GM21737 (cell line): Measurements from ENCODE around the gene SAMHD1.
"Not testable (repeated sequence)": the region's sequence is repeated elsewhere in the genome, so short reads cannot be mapped to it uniquely, and the experiment has no call there.

Experiments
- ATAC-seq: cut with Tn5 transposase; IDR thresholded peaks from one replicate; pipeline ENCODE4 v1.9.1; 2021; ENCODE audit warnings: mild to moderate bottlenecking, moderate library complexity; ENCODE audit not compliant: unreplicated experiment

SAMHD1 gene

GRCh38 chr20:36917943-36918342 is 33.6 kb downstream of the SAMHD1 start:
- no peak for ATAC-seq

- ATAC-seq, result no peak
Measured at GRCh38 chr20:36917240-36917639, 34.3 kb downstream of the SAMHD1 start.

- no peak for ATAC-seq
Measured at GRCh38 chr20:36916199-36916598, 35.3 kb downstream of the SAMHD1 start.

DNA sequence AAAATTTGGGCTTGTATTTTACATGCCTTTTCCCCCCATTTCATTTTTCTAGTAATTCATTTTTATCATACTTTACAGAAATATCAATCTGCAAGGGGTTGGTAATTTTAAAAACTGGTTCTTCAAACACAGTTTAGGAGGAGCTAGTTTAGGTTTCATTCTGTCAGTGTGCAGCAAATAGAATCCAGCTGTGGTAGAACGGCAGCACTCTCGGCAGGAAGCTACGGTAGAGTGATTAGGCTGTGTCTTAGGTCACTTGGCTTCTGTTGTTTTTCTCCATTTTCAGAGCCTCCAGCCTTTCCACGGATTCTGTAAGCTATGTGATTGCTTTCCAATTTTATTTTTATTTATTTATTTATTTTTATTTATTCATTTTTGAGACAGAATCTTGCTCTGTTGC is 42.9 kb downstream of the SAMHD1 start:
- no peak for ATAC-seq

DNA sequence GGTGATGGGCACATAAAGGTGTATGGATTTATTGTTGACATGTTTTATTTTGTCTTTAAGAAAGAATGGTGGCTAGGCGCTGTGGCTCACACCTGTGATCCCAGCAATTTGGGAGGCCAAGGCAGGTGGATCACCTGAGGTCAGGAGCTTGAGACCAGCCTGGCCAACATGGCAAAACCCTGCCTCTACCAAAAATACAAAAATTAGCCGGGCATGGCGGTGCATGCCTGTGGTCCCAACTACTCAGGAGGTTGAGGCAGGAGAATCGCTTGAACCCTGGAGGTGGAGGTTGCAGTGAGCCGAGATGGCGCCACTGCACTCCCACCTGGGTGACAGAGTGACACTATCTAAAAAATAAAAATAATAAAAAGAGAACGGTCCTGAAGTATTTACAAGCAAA is 45.4 kb downstream of the SAMHD1 start:
- ATAC-seq, result not testable (repeated sequence)

DNA sequence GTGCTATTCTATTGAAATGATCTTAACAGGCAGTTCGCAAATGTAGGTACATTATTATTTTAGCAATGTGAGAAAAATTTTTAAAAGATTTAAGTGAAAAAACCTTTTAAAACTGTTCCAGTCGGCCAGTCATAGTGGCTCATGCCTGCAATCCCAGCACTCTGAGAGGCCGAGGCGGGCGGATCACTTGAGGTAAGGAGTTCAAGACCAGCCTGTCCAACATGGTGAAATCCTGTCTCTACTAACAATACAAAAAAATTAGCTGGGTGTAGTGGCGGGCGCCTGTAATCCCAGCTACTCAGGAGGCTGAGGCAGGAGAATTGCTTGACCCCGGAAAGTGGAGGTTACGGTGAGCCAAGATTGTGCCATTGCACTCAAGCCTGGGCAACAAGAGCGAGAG is 45.9 kb downstream of the SAMHD1 start:
- ATAC-seq, result not testable (repeated sequence)

- ATAC-seq, result no peak
Measured at GRCh38 chr20:36904690-36905089, 46.8 kb downstream of the SAMHD1 start.

DNA sequence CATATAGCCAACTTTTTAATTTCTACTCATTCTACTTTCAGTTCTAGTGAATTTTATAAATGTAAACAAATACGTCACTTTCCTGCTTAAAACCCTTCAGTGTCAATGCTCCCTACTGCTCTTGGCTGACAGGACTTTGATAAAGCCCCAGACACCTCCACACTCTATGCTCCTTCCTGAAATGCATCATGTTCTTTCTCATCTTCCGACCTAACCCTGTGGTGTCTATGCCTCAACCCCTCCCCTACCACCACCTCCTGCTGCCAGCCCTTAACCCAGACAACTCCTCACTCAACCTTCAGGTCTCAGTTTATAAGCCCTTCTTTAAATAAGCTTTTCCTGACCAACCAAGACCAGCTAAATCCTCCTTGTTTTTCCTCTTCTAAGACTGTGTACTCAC is 56.5 kb downstream of the SAMHD1 start:
- ATAC-seq, result no peak

GRCh38 chr20:36893801-36894200 is 57.7 kb downstream of the SAMHD1 start:
- no peak for ATAC-seq

- ATAC-seq, result no peak
Measured at GRCh38 chr20:36891211-36891610, 60.3 kb downstream of the SAMHD1 start.

DNA sequence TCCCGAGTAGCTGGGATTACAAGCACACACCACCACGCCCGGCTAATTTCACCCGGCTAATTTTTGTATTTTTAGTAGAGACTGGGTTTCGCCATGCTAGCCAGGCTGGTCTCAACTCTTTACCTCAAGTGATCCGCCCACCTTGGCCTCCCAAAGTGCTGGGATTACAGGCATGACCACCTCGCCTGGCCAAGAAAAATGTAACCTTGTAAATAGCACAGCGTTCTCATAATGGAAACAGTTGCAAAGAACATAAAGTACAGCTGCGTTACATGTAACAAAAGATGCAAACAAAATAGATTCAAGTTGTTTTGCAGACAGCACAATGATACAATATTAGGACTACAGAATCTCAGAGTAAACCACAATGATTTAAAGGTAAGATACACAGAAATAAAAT is 60.9 kb downstream of the SAMHD1 start:
- no peak for ATAC-seq

- no peak for ATAC-seq
Measured at GRCh38 chr20:36888880-36889516, 62.5 kb downstream of the SAMHD1 start.

GRCh38 chr20:36887752-36888090 is 63.8 kb downstream of the SAMHD1 start:
- no peak for ATAC-seq

DNA sequence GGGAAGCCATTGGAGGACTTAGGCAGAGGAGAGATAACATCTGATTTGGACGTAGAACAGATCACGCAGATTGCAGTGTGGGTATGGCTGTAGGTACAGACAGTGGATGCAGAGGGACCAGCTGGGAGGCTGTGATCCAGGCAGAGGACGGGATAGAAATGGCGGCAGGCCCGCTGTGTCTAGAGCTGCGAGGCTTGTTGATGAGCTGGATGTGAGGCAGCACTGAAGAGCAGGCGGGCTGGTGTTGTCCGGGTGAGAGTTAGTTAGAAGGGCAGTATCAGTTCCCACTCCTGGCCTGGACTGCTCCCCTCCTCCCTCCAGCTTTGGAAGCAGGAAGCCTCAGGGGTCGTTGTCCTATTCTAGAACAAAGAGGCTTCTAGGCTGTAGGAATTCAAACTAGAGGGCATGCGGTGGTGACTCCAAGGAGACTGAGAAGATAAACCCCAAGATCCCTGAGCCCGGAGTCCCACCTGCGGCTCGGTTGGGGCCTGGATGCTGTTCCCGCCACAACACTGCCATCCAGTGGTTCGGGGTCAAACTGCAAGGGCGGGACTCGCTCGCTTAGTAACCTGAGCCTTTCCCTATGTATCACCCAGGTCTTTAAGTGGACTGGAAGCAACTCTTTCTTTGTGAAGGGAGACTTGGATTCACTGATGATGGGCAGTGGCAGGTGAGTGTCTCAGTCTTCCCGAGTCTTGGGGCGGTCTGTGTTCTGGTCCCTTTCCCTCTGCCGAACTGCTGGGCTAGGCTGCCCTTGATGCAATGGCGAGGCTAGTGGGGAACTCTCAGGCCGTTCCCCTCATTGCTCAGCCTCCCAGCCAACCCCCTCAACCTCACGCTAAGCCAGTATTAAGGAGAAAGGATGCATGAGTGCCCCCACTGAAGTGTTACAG is 64.4 kb downstream of the SAMHD1 start:
- ATAC-seq, result peak; percentile 53

GRCh38 chr20:36885356-36885755 is 66.2 kb downstream of the SAMHD1 start:
- no peak for ATAC-seq

GRCh38 chr20:36883977-36884535 is 67.5 kb downstream of the SAMHD1 start:
- ATAC-seq, result no peak

DNA sequence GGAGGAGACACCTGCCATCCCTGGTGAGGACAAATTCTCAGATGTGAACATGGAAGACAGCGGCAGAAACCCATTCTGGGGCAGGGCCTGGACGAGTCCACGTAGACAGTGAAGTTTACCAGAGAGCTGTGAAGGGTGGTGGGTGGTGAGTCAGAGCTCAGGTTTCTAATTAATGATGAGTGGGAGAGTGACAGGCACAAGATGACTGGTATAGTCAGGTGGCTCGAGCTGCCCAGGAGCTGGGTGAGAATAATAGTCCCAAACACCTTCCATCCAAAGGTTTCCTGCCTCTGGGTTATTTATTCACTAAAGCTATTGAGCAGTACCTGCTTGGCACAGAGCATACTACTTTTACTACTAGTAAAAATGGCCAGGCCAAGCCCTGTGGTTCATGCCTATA is 69.6 kb downstream of the SAMHD1 start:
- ATAC-seq, result no peak

DNA sequence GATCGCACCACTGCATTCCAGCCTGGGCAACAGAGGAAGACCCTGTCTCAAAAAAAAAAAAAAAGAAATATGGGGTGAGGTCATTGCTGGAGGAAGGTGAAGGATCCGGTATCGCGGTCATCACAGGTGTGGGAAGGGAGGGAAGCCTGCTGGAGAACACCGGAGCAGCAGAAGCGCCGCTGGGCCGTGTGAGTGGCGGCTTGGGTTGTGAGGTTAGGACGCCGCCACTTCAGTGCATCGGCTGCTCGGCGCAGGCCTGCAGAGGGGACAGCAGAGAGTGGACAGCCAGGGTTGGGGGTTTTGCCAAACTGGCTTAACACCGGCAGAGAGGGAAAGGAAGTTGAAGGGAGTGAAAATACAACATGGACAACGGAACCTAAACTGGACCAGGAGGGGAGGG is 70.2 kb downstream of the SAMHD1 start:
- no peak for ATAC-seq

DNA sequence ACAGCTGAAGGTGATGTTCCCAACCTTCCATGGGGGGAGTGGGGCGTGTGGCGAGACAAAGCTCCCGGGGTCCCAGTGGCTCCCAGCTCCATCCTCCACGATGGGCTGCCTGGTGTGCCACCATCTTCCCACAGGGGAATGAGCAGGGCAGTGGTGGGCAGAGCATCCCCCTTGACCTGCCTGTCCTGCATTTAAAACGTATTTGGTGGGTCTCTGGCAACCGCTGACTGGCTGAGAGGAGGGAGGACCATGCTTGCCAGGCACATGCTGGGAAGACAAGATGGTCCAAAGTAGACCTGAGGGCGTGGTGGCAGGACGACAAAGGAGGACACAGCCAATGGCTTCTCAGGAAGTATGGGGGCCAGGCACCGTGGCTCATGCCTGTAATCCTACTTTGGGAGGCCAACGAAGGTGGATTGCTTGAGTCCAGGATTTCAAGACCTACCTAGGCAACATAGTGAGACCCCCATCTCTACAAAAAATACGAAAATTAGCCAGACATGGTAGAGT is 70.7 kb downstream of the SAMHD1 start:
- no peak for ATAC-seq

DNA sequence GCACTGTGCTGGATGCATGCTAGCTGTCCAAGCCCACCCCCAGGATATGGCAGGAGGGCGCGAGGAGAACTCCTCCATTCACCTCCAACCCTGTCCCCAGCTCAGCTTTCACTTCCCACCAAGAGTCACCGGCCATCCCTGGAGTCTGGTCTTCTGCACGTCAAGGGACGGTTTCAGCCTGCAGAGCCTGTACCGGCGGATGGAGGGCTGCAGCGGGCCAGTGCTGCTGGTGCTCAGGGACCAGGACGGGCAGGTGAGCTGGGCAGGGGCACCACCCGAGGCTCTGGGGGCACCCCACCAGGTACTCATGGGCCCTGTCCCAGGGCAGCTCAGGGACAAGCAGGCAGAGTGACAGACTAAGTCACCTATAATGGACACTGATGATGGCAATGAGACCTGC is 72.6 kb downstream of the SAMHD1 start:
- no peak for ATAC-seq

GRCh38 chr20:36876473-36876833 is 75.1 kb downstream of the SAMHD1 start:
- ATAC-seq, result no peak
